ENCODE data around the gene MATR3. TPM values are rescaled to one million over a fixed set of nuclear protein-coding genes. Genes with fewer than 3 reads are reported as not detected.
A peak's percentile ranks its signal among the peaks of the same experiment; 100 is the strongest.

Gene MATR3
- total RNA-seq, 4 donors from 2014 or later, result 164 to 234 (median 220) TPM

DNA sequence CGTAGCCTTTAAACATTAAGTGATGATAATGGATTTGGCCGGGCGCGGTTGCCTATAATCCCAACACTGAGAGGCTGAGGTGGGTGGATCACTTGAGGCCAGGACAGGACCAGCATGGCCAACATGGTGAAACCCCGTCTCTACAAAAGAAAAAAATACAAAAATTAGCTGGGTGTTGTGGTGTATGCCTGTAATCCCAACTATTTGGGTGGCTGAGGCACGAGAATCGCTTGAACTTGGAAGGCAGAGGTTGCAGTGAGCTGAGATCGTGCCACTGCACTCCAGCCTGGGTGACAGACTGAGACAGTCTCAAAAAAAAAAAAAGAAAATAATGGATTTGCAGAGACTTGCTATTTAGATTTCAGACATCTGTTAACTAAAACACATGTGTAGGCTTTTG, 9.2 kb upstream of the MATR3 start:
- Histone ChIP-seq H3K4me3 (no peak overlapping the region), H3K27me3 (no peaks in the 10 kb centered on the region), H3K27ac (replicated peaks in 1 of 4) (no peak overlapping the region), H3K4me1 (peaks cover 0 to 11% (median 7%) of the 10 kb centered on the region in 4 donors), H3K9me3 (no peaks in the 10 kb centered on the region), H3K36me3 (peaks cover 0 to 55% (median 35%) of the 10 kb centered on the region in 4 donors)
- TF ChIP-seq POLR2A (IDR thresholded peaks at IDR 0.05; ENCODE audit: low read depth), result no peak
- TF ChIP-seq, protein P1, sequence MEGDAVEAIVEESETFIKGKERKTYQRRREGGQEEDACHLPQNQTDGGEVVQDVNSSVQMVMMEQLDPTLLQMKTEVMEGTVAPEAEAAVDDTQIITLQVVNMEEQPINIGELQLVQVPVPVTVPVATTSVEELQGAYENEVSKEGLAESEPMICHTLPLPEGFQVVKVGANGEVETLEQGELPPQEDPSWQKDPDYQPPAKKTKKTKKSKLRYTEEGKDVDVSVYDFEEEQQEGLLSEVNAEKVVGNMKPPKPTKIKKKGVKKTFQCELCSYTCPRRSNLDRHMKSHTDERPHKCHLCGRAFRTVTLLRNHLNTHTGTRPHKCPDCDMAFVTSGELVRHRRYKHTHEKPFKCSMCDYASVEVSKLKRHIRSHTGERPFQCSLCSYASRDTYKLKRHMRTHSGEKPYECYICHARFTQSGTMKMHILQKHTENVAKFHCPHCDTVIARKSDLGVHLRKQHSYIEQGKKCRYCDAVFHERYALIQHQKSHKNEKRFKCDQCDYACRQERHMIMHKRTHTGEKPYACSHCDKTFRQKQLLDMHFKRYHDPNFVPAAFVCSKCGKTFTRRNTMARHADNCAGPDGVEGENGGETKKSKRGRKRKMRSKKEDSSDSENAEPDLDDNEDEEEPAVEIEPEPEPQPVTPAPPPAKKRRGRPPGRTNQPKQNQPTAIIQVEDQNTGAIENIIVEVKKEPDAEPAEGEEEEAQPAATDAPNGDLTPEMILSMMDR (IDR thresholded peaks at IDR 0.05), result no peak
- TF ChIP-seq EP300 (IDR thresholded peaks at IDR 0.05), result no peak
- TF ChIP-seq POLR2AphosphoS5 (IDR thresholded peaks at IDR 0.05), result no peak
- DNase-seq (ENCODE audit: extremely low spot score), result no peak
- intact Hi-C loops (cut with DNase I), result no loop called here
- WGBS, result 94% methylated on average over 8 of the region's 8 CpGs

DNA sequence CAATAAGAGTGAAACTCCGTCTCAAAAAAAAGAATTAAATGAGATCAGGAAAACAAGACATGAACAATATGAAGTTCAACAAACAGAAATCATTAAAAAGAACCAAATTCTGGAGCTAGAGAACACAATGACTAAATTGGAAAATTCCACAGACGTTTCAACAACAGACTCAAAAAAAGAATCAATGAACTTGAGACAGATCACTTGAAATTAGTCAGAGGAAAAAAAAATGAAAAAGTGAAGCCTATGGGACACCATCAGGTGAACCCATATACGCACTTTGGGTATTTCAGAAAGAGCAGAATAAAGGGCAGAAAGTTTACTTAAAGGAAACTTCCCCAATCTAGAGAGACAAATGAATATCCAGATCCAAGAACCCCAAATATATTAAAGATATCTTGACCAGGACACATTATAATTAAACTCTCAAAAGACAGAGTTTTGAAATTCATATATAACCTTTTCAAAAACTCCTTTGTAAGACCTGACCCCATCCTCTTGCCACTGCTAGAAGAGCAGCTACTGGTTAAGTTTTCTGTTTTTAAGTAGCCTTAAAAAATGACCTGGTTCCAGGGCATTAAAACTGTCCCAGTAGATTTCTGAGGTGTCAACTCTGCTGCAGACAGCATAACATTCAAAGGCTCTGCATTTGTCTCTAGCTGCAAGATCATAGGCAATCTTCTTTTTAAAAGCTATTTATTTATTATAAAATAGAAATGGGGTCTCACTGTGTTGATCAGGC, 7.7 kb upstream of the MATR3 start:
- no peak overlapping the region for H3K27ac ChIP-seq (replicated peaks in 1 of 4)
- no peak overlapping the region for H3K4me3 ChIP-seq
- H3K9me3 ChIP-seq, result no peaks in the 10 kb centered on the region
- peak; percentile 26 for DNase-seq (ENCODE audit: extremely low spot score)
- H3K27me3 ChIP-seq, result no peaks in the 10 kb centered on the region
- H3K36me3 ChIP-seq, result peaks cover 0 to 44% (median 25%) of the 10 kb centered on the region in 4 donors
- H3K4me1 ChIP-seq, result peaks cover 0 to 11% (median 7%) of the 10 kb centered on the region in 4 donors
- 88% methylated on average over 3 of the region's 3 CpGs for WGBS
- TF ChIP-seq EP300 (IDR thresholded peaks at IDR 0.05), result no peak
- TF ChIP-seq, protein P1 (IDR thresholded peaks at IDR 0.05), result no peak
- TF ChIP-seq POLR2A (IDR thresholded peaks at IDR 0.05; ENCODE audit: low read depth), result no peak
- no peak for TF ChIP-seq POLR2AphosphoS5 (IDR thresholded peaks at IDR 0.05)
- intact Hi-C loops (cut with DNase I), result no loop called here

DNA sequence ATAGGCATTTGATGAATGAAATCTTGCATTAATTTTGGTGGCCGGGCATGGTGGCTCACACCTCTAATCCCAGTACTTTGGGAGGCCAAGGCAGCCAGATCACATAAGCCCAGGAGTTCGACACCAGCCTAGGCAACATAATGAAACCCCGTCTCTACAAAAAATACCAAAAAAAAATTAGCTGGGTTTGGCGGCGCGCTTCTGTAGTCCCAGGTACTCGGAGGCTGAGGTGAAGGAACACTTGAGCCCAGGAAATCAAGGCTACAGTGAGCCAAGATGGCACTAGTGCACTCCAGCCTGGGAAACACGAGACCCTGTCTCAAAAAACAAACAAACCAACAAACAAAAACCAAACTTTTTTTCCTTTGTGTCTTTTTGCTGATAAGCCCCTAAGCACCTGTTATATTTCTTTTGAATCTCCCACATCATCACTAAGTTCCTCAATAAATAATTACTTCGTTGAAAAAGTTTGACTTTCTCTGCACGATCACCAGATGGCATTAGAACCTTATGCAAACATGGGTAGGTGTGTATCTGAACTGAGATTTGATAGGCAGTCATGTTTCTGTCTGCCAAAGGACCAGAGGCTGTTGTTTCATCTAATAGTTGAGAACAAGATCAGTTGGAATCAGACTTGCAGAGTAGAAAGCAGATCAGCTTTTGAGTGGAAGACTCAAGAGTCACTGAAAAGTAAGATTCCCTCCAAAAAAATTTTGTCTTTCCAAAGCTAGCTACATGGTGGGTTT, 5.5 kb upstream of the MATR3 start:
- H3K36me3 ChIP-seq, result peaks cover 0 to 39% (median 19%) of the 10 kb centered on the region in 4 donors
- H3K9me3 ChIP-seq, result no peaks in the 10 kb centered on the region
- H3K27me3 ChIP-seq, result no peaks in the 10 kb centered on the region
- H3K27ac ChIP-seq (replicated peaks in 1 of 4), result no peak overlapping the region
- H3K4me3 ChIP-seq, result no peak overlapping the region
- DNase-seq (ENCODE audit: extremely low spot score), result peak; percentile 60
- H3K4me1 ChIP-seq, result peaks cover 3 to 5% (median 3%) of the 10 kb centered on the region in 4 donors
- WGBS, result 68% methylated on average over 10 of the region's 10 CpGs
- no peak for TF ChIP-seq EP300 (IDR thresholded peaks at IDR 0.05)
- TF ChIP-seq, protein P1 (IDR thresholded peaks at IDR 0.05), result peak in 1 of 3 experiments; percentile 11
- intact Hi-C loops (cut with DNase I), result no loop called here

DNA sequence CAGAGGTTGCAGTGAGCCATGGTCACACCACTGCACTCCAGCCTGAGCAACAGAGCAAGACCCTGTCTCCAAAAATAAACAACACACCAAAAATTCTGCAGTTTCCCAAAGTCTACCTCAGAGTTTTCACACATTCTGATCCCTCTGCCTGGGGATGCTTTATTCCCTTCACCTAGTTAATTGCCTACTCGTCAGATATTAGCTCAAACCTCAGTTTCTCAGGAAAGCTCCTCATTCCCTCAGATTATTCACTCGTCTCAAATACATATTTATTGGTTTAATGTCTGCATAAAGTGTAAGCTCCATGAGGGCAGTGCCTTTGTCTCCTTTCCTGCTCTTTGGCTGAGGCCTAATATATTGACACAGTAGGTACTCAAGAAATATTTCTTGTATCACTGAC, 2.5 kb upstream of the MATR3 start:
- Histone ChIP-seq H3K27ac (replicated peaks in 1 of 4) (no peak overlapping the region), H3K27me3 (no peaks in the 10 kb centered on the region), H3K9me3 (no peaks in the 10 kb centered on the region), H3K4me1 (peaks cover 15 to 16% (median 16%) of the 10 kb centered on the region in 4 donors), H3K36me3 (peaks cover 0 to 15% (median 2%) of the 10 kb centered on the region in 4 donors), H3K4me3 (no peak overlapping the region)
- no peak for DNase-seq (ENCODE audit: extremely low spot score)
- intact Hi-C loops (cut with DNase I), result no loop called here
- 98% methylated on average over 2 of the region's 2 CpGs for WGBS
- TF ChIP-seq, protein P1 (IDR thresholded peaks at IDR 0.05), result no peak
- TF ChIP-seq EP300 (IDR thresholded peaks at IDR 0.05) (no peak), POLR2A (IDR thresholded peaks at IDR 0.05; ENCODE audit: low read depth) (no peak), POLR2AphosphoS5 (IDR thresholded peaks at IDR 0.05) (no peak)

Measured in esophagus muscularis mucosa (tissue), 4 donors.